AG04450 (cell line): ENCODE measurements around the gene SDK1. TPM values are rescaled to one million over a fixed set of nuclear protein-coding genes. Genes with fewer than 3 reads are reported as not detected.

Experiments
- CTCF ChIA-PET: fragments of 300-600, 350-600 bp; formaldehyde crosslinking; extraction: SDS; loops from one replicate; lab custom pipeline; 2022; ENCODE audit warnings: antibody characterized with exemption, inconsistent platforms; lab: Charles Lee
- POLR2A ChIA-PET: fragments of 350-600 bp; formaldehyde crosslinking; extraction: SDS; loops from one replicate; lab custom pipeline; 2021; ENCODE audit warnings: antibody characterized with exemption, inconsistent platforms; lab: Yijun Ruan, JAX
- DNase-seq: peaks from one replicate; pipeline ENCODE4 v3.0.0-alpha.2; 2011; ENCODE audit warnings: low read depth, low spot score
- H3K27ac ChIP-seq: one replicate; pipeline ENCODE4 v1.5.1; 2012; ENCODE audit warnings: low read depth, low read length, control low read depth
- H3K27me3 ChIP-seq: one replicate; pipeline ENCODE4 v1.6.0; 2012; ENCODE audit warnings: low read length; ENCODE audit not compliant: control insufficient read depth, insufficient read depth
- H3K4me3 ChIP-seq: 2 replicates; pipeline ENCODE4 v1.5.1; 2011; ENCODE audit warnings: mild to moderate bottlenecking, low read depth, low read length, control low read depth
- H3K9me3 ChIP-seq: 2 replicates; pipeline ENCODE4 v1.5.1; 2012; ENCODE audit warnings: low read length; ENCODE audit not compliant: control insufficient read depth, insufficient read depth
- CTCF ChIP-seq: IDR thresholded peaks from 2 replicates; pipeline ENCODE4 v1.5.1; 2011; ENCODE audit warnings: low read depth, low read length, control low read depth, inconsistent platforms
- polyA minus RNA-seq: library from RNA; depleted of rRNA, polyadenylated mRNA; stranded (reverse); fragments of >200 nt; gene quantifications from 2 replicates; pipeline ENCODE4 v1.2.3, GENCODE V29; 2011; rRNA and poly(A)+ RNA removed
- polyA plus RNA-seq: library from polyadenylated mRNA; depleted of rRNA; stranded (reverse); fragments of >200 nt; gene quantifications from 2 replicates; pipeline ENCODE4 v1.2.3, GENCODE V29; 2011; rRNA removed

SDK1 gene
- polyA plus RNA-seq (2.2 and 3.3 TPM in 2 replicates), polyA minus RNA-seq (7.0 and 9.5 TPM in 2 replicates)

- H3K9me3 ChIP-seq = no peaks in the 10 kb centered on the region
- TF ChIP-seq CTCF = peak; percentile 64
- DNase-seq = peak; percentile 61
- CTCF ChIA-PET = interaction anchor here (0.6 to 2.1 kb wide), 8 partner anchors 9 to 1348 kb away, joined by 3 to 8 read pairs (median 5); no protein-coding TSS in a partner anchor
- H3K4me3 ChIP-seq = peak within 1 kb of the TSS; percentile 62
- H3K27ac ChIP-seq = no peak within 1 kb of the TSS
- peaks cover 24% of the 10 kb centered on the region for H3K27me3 ChIP-seq
- POLR2A ChIA-PET = no interaction called here
Observed at GRCh38 chr7:3300651-3301448, at the start of gene SDK1. SDK1 (plus strand) TSS chr7:3301252; CDS start chr7:3301587, 335 bp downstream.

GRCh38 chr7:3254718-3255117, 46.3 kb upstream of the SDK1 start:
- Histone ChIP-seq H3K9me3 (peaks cover 4% of the 10 kb centered on the region; the same call in 1 of the 2 replicates), H3K4me3 (no peak overlapping the region), H3K27me3 (peaks cover 4% of the 10 kb centered on the region), H3K27ac (no peak overlapping the region)
- no peak for DNase-seq
- CTCF ChIA-PET = no interaction called here
- POLR2A ChIA-PET = no interaction called here
- no peak for TF ChIP-seq CTCF

DNA sequence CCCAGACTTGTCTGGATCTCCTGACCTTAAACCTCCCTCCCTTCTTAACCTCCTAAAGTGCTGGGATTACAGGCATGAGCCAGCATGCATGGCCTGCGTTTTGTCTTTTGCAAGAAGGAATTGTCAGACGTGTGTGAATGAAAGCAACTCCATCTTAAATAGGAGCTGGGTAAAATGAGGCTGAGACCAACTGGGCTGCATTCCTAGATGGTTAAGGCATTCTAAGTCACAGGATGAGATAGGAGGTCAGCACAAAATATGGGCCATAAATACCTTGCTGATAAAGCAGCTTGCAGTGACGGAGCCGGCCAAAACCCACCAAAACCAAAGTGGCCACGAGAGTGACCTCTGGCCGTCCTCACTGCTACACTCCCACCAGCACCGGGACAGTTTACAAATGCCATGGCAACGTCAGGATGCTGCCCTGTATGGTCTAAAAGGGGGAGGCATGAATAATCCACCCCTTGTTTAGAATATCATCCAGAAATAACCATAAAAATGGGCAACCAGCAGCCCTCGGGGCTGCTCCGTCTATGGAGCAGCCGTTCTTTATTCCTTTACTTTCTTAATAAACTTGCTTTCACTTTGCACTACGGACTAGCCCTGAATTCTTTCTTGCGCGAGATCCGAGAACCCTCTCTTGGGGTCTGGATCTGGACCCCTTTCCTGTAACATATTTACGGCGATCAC, 41.2 kb upstream of the SDK1 start:
- Histone ChIP-seq H3K9me3 (peaks cover 4% of the 10 kb centered on the region; the same call in 1 of the 2 replicates), H3K27ac (peak overlapping the region; percentile 77), H3K27me3 (peaks cover 7% of the 10 kb centered on the region), H3K4me3 (peak overlapping the region; percentile 53)
- ChIA-PET POLR2A (interaction anchor here (1.2 kb wide), 1 partner anchor 386 kb away, joined by 3 read pairs; no protein-coding TSS in a partner anchor), CTCF (no interaction called here)
- DNase-seq = peak; percentile 26
- TF ChIP-seq CTCF = no peak

- Histone ChIP-seq H3K9me3 (peaks cover 4% of the 10 kb centered on the region; the same call in 1 of the 2 replicates), H3K27ac (peak overlapping the region; percentile 77), H3K27me3 (peaks cover 10% of the 10 kb centered on the region), H3K4me3 (peak overlapping the region; percentile 53)
- TF ChIP-seq CTCF = no peak
- ChIA-PET POLR2A (interaction anchor here (0.7 to 1.2 kb wide), 2 partner anchors 17 to 387 kb away, joined by 3 to 4 read pairs; no protein-coding TSS in a partner anchor), CTCF (no interaction called here)
- DNase-seq = no peak
Observed at GRCh38 chr7:3260401-3260715, 40.7 kb upstream of the SDK1 start.
